PC-3 (cell line): ENCODE data around the gene DACT1. TPM values are rescaled to one million over a fixed set of nuclear protein-coding genes. Genes with fewer than 3 reads are reported as not detected.
A peak's percentile ranks its signal among the peaks of the same experiment; 100 is the strongest.

ENCODE experiments used
- ATAC-seq: fragments of 200-7000 bp; cut with Tn5 transposase; 2 replicates; pipeline ENCODE4 v1.9.1; 2020; ENCODE audit warnings: mild to moderate bottlenecking, moderate library complexity
- BruUV-seq: library from RNA; stranded (reverse); fragments of 400-500 nt; replicated peaks from 2 replicates; lab custom pipeline; 2021; lab: Mats Ljungman, UMichigan
- CTCF ChIA-PET: fragments of 300-600 bp; sonication (Branson Sonifier 250); formaldehyde crosslinking; loops from one replicate; lab custom pipeline; 2022; ENCODE audit warnings: antibody characterized with exemption; lab: Charles Lee
- POLR2A ChIA-PET: fragments of 300-600 bp; sonication (Branson Sonifier 250); formaldehyde crosslinking; loops from one replicate; lab custom pipeline; 2022; ENCODE audit warnings: antibody characterized with exemption; ENCODE audit not compliant: unreplicated experiment; lab: Charles Lee
- DNase-seq: peaks from one replicate; pipeline ENCODE4 v3.0.0-alpha.2; 2015
- H2AFZ ChIP-seq: fragments of 300-600 bp; sonication (generic); 2 replicates; pipeline ENCODE4 v1.6.0; 2016; ENCODE audit warnings: antibody characterized with exemption, low read length
- H3F3A ChIP-seq: fragments of 300-600 bp; sonication (generic); one replicate; pipeline ENCODE4 v1.6.0; 2017; ENCODE audit warnings: antibody characterized with exemption, low read length, control low read depth, mild to moderate bottlenecking; ENCODE audit not compliant: unreplicated experiment
- H3K27ac ChIP-seq: fragments of 300-600 bp; sonication (generic); 2 replicates; pipeline ENCODE4 v1.5.1; 2016; ENCODE audit warnings: mild to moderate bottlenecking, low read length
- H3K27me3 ChIP-seq: fragments of 300-600 bp; sonication (generic); 2 replicates; pipeline ENCODE4 v1.6.1; 2016; ENCODE audit warnings: low read length, mixed read lengths
- H3K36me3 ChIP-seq: fragments of 300-600 bp; sonication (generic); 2 replicates; pipeline ENCODE4 v1.6.1; 2016; ENCODE audit warnings: low read depth, mixed run types, low read length, mixed read lengths
- H3K4me1 ChIP-seq: fragments of 300-600 bp; sonication (generic); 2 replicates; pipeline ENCODE4 v1.5.1; 2016; ENCODE audit warnings: low read length; ENCODE audit not compliant: insufficient read depth
- H3K4me2 ChIP-seq: fragments of 300-600 bp; sonication (generic); 2 replicates; pipeline ENCODE4 v1.6.0; 2016; ENCODE audit warnings: low read length
- H3K4me3 ChIP-seq: fragments of 300-600 bp; sonication (generic); 2 replicates; pipeline ENCODE4 v1.5.1; 2016; ENCODE audit warnings: mild to moderate bottlenecking, low read length, mixed read lengths
- H3K79me2 ChIP-seq: fragments of 300-600 bp; sonication (generic); 2 replicates; pipeline ENCODE4 v1.6.1; 2017; ENCODE audit warnings: low read length, mixed read lengths
- H3K9ac ChIP-seq: fragments of 300-600 bp; sonication (generic); 2 replicates; pipeline ENCODE4 v1.6.0; 2016; ENCODE audit warnings: mild to moderate bottlenecking, low read length
- H3K9me2 ChIP-seq: fragments of 300-600 bp; sonication (generic); replicated peaks from 2 replicates; pipeline ENCODE4 v1.6.1; 2016; ENCODE audit warnings: mixed run types, low read length, mixed read lengths
- H3K9me3 ChIP-seq: fragments of 300-600 bp; sonication (generic); 2 replicates; pipeline ENCODE4 v1.6.1; 2016; ENCODE audit warnings: low read length, mixed read lengths
- H4K20me1 ChIP-seq: fragments of 300-600 bp; sonication (generic); 2 replicates; pipeline ENCODE4 v1.6.1; 2016; ENCODE audit warnings: low read length, mixed read lengths
- CTCF ChIP-seq: fragments of 300-600 bp; sonication (generic); conservative IDR thresholded peaks from 2 replicates; pipeline ENCODE4 v1.5.1; 2017; ENCODE audit warnings: antibody characterized with exemption, low read depth, mild to moderate bottlenecking, low read length
- EZH2 ChIP-seq: fragments of 300-600 bp; sonication (generic); IDR thresholded peaks from one replicate; pipeline ENCODE4 v1.6.1; 2017; ENCODE audit warnings: antibody characterized with exemption, mild to moderate bottlenecking, low read length; ENCODE audit not compliant: unreplicated experiment
- EZH2phosphoT487 ChIP-seq: fragments of 300-600 bp; sonication (generic); IDR thresholded peaks from 2 replicates; pipeline ENCODE4 v1.6.1; 2018; ENCODE audit warnings: mild to moderate bottlenecking, antibody characterized with exemption, low read length, borderline replicate concordance
- intact Hi-C: fragments of 100-400 bp; cut with micrococcal nuclease; formaldehyde crosslinking; loops from 2 replicates; pipeline ENCODE4 v1.9.0; 2023
- total RNA-seq: library from RNA; depleted of rRNA; stranded (reverse); fragments of >200 nt; gene quantifications from 2 replicates; pipeline ENCODE4 v1.2.3, GENCODE V29; 2014

Gene DACT1
- total RNA-seq, 1 experiment from 2014 or later = 1.8 TPM

GRCh38 chr14:58620011-58620410 lies 17.8 kb upstream of the DACT1 start:
- BruUV-seq = no TSS peak
- H3K9ac ChIP-seq = no peak overlapping the region
- no peak for TF ChIP-seq EZH2
- CTCF ChIA-PET = no interaction called here
- no peaks in the 10 kb centered on the region for H3F3A ChIP-seq
- no peak overlapping the region for H3K4me3 ChIP-seq
- peaks cover 16% of the 10 kb centered on the region for H3K27me3 ChIP-seq
- H3K36me3 ChIP-seq = no peaks in the 10 kb centered on the region
- POLR2A ChIA-PET = no interaction called here
- no peak overlapping the region for H3K27ac ChIP-seq
- intact Hi-C loops = no loop called here
- H4K20me1 ChIP-seq = no peaks in the 10 kb centered on the region
- H3K4me1 ChIP-seq = no peaks in the 10 kb centered on the region
- no peak for DNase-seq
- no peaks in the 10 kb centered on the region for H3K9me3 ChIP-seq
- no peak for ATAC-seq
- H3K79me2 ChIP-seq = no peaks in the 10 kb centered on the region
- H2AFZ ChIP-seq = no peak overlapping the region
- H3K9me2 ChIP-seq = no peaks in the 10 kb centered on the region
- no peak overlapping the region for H3K4me2 ChIP-seq

- Histone ChIP-seq H3K4me3 (no peak overlapping the region), H3K79me2 (no peaks in the 10 kb centered on the region), H3K9ac (no peak overlapping the region), H4K20me1 (no peaks in the 10 kb centered on the region), H3K27me3 (peaks cover 36% of the 10 kb centered on the region), H3K4me2 (no peak overlapping the region), H2AFZ (no peak overlapping the region), H3K36me3 (no peaks in the 10 kb centered on the region), H3K9me3 (no peaks in the 10 kb centered on the region), H3F3A (no peaks in the 10 kb centered on the region), H3K4me1 (no peaks in the 10 kb centered on the region), H3K9me2 (no peaks in the 10 kb centered on the region), H3K27ac (no peak overlapping the region)
- TF ChIP-seq EZH2phosphoT487 (no peak), EZH2 (no peak), CTCF (no peak)
- no peak for DNase-seq
- intact Hi-C loops = no loop called here
- ChIA-PET POLR2A (interaction anchor here (0.6 kb wide), 1 partner anchor 55 kb away, joined by 3 read pairs; no protein-coding TSS in a partner anchor), CTCF (no interaction called here)
- no TSS peak for BruUV-seq
- ATAC-seq = no peak
These were observed 12.3 kb upstream of the DACT1 start for GRCh38 chr14:58625438-58625837.

- DNase-seq (peak; percentile 43), ATAC-seq (no peak; the same call in 1 of the 2 replicates)
These were observed 11.3 kb upstream of the DACT1 start for GRCh38 chr14:58626431-58626831.

More at GRCh38 chr14:58626431-58626831, 11.3 kb upstream of the DACT1 start:
- Histone ChIP-seq H3K27me3 (peaks cover 46% of the 10 kb centered on the region), H3K9ac (no peak overlapping the region), H3K36me3 (no peaks in the 10 kb centered on the region), H2AFZ (no peak overlapping the region), H3K4me2 (no peak overlapping the region), H3K9me2 (no peaks in the 10 kb centered on the region), H3K9me3 (no peaks in the 10 kb centered on the region), H3K27ac (no peak overlapping the region), H3K4me1 (no peaks in the 10 kb centered on the region), H4K20me1 (no peaks in the 10 kb centered on the region), H3K4me3 (no peak overlapping the region), H3F3A (no peaks in the 10 kb centered on the region), H3K79me2 (no peaks in the 10 kb centered on the region)
- TF ChIP-seq EZH2 (no peak), EZH2phosphoT487 (no peak), CTCF (no peak)
- BruUV-seq = no TSS peak
- ChIA-PET POLR2A (no interaction called here), CTCF (no interaction called here)
- intact Hi-C loops = no loop called here
